HG02798 (cell line): ENCODE measurements around the gene RGS12.

ENCODE experiments used
- ATAC-seq: cut with Tn5 transposase; IDR thresholded peaks from one replicate; pipeline ENCODE4 v1.9.1; 2021; ENCODE audit warnings: mild to moderate bottlenecking; ENCODE audit not compliant: unreplicated experiment, poor library complexity

RGS12 gene

GRCh38 chr4:3340038-3340699, 47.3 kb downstream of the RGS12 start:
- ATAC-seq: no peak

GRCh38 chr4:3340700-3341083, 47.9 kb downstream of the RGS12 start:
- no peak for ATAC-seq

- no peak for ATAC-seq
Observed at GRCh38 chr4:3341760-3342159, 48.9 kb downstream of the RGS12 start.

DNA sequence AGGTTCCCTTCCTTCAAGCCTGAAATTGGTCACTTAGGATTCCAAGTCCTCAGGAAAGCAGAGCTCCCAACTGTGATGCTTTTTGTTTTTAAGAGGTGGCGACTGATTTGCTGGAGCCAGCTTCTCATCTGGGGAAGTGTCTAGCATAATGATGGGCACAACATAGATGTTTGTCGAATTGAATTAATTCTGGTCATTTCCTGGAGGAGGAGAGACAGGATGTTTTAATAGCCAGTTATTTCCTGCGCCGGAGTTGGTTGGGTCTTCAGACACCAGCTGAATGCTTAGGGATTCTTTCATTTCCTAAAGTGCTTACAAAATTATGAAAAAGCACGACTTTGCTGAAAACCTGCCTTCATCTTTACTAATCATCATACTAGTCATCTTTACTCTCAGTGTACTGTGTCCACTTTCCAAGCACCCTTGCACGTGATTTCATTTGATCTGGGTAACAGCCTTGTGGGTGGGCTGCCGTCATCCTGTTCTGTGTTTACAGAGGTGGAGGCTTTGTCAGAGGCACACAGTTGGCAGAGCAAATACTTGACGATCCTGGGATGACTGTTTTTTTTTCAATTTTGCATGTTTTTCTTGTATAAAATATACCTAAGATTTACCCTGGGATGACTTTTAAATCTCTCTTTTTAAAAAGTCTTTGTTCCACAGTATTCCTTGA, 49.5 kb downstream of the RGS12 start:
- ATAC-seq: no peak
